ENCODE data around the gene ZNF507.

The ZNF507 gene

DNA sequence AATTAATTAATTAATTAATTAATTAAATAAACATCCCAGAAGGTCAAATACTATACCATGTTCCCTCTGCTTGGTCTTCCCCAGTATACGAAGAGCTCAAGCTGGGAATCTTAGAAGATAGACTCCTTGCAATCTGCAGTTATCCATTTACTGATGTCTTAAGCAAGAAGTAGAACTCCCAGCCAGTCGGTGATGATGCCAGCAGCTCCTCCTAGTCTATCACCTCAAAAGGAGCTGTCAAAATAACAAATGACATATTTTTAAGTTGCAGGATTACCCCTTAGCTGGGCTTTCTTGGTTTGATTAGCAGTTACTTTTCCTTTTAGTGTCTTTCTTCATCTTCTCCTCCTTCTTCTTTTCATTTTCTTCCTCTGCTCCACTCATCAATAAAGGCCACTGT, 6.0 kb upstream of the ZNF507 start:
- in situ Hi-C loops (cut with MboI; ENCODE audit: low sequenced_read_pairs) = loop anchor here (25.0 kb wide), 1 partner anchor 223 kb away; no protein-coding TSS in a partner anchor

DNA sequence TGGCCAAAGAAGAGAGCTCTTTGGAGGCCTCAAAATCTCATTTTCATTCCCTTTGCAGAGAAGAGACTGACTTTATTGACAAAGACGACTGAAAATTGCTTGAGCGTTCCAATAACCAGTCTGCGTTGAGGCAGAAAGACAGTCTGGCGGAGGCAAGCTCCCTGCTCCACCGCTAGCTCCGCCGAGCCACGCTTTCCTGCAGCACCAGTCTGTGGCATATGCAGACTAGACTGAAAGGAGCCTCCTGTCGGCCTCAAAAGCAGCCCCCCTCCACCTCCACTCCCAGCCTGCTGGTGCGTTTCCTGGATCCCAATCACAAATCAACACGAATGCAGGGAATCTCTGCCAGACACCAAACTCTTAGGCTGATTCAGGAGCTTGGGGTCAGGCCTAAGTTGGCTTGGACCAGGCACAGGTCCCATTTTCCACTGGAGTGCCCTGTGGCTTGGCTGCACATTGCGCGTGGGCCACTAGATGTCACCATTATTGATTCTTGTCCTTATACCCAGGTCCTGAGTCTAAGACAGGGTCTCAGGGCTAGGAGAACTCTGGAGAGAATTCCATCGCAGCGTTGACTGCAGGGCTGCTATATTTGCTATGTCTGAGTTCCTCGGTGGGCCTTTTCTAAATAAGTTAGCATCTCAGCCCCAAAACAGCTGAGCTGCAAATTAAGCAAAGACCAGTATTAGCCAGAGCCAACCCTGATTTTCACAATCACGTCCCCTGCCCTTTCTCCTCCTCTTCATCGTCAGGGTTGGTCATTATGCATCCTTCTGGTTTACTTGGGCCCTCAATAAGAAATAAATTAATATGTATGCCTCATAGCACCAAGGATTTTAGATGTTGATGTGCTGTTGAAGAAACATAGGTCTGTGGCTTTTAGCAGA, 5.2 kb upstream of the ZNF507 start:
- in situ Hi-C loops (cut with MboI; ENCODE audit: low sequenced_read_pairs) = loop anchor here (25.0 kb wide), 1 partner anchor 222 kb away; no protein-coding TSS in a partner anchor

DNA sequence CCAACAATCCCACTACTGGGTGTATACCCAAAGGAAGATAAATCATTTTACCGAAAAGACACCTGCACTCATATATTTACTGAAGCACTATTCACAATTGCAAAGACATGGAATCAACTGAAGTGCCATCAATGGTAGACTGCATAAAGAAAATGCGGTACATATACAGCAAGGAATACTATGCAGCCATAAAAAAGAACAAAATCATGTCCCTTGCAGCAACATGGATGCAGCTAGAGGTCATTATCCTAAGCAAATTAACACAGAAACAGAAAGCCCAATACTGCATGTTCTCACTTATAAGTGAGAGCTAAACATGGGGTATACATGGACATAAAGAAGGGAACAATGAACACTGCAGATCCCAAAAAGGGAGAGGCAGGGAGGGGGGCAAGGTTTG, 2.7 kb upstream of the ZNF507 start:
- in situ Hi-C loops (cut with MboI; ENCODE audit: low sequenced_read_pairs) = loop anchor here (25.0 kb wide), 1 partner anchor 220 kb away; no protein-coding TSS in a partner anchor

DNA sequence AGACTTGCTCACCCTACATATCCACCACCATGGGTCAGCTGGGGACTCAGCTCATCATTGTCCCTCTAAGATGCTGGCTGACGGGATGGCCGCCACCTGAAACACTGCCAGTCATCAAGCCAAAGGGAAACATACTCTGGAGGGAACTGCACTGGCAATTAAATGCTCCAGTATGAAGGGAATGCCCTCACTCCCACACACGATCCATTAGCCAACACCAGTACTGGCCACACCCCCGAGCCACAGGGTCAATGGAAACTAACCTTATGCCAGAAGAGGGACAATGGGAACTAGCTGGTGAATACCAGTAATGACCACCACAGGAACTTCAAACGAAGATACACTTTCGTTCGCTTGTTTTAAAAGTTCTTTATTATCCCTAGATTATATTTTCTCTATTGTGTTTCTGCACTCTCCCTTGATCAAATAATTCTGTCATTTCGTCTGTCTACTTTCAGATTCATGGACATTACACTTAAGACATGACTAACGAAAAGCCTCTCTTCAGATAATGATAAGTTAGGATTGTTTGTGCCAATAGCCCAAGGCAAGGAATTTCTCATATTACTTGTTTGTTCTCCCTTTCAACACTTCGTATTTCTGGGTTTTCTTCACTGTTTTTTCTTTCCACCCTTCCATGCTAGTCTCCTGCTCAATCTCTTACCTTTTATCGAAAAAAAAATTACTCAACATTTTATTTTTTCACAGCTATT, 1.7 kb upstream of the ZNF507 start:
- in situ Hi-C loops (cut with MboI; ENCODE audit: low sequenced_read_pairs) = loop anchor here (25.0 kb wide), 1 partner anchor 219 kb away; no protein-coding TSS in a partner anchor

DNA sequence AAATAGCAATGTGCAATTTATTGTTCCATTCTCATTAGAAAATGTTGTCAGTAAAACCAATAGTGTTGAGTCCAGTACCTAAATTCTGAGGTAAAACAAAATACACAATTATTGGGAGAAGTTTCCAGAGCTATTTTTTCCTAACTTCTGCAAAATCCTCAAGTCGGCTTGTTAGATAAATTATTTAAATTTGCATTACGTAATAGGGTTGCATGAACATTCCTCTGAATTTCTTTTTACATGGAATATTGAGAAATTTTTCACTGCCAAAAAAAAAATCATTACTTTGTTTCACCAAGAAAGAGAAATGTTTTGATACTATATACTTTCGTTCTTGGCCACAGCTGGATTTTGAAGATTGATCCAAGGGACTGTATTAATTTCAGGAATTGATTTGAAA, 1.5 kb downstream of the ZNF507 start:
- in situ Hi-C loops (cut with MboI; ENCODE audit: low sequenced_read_pairs) = loop anchor here (25.0 kb wide), 1 partner anchor 215 kb away; no protein-coding TSS in a partner anchor

DNA sequence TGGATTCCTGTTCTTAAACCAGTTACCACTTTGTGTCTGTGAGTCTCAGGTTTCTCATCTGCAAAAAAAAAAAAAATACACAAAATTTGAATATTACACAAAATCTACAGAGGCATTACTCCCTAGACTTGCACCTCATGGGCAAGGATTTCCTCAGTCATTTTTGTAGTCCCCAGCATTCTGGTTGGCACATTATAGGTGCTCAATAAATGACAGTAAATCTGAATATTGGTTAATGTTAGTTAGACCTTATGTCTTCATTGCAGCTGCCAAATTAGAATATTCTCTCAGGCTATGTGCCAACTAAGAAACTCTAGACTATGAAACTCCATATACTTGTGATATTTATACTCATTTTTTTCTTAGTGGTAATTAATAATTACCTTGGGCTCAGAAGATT, 2.2 kb downstream of the ZNF507 start:
- in situ Hi-C loops (cut with MboI; ENCODE audit: low sequenced_read_pairs) = loop anchor here (25.0 kb wide), 1 partner anchor 215 kb away; no protein-coding TSS in a partner anchor

DNA sequence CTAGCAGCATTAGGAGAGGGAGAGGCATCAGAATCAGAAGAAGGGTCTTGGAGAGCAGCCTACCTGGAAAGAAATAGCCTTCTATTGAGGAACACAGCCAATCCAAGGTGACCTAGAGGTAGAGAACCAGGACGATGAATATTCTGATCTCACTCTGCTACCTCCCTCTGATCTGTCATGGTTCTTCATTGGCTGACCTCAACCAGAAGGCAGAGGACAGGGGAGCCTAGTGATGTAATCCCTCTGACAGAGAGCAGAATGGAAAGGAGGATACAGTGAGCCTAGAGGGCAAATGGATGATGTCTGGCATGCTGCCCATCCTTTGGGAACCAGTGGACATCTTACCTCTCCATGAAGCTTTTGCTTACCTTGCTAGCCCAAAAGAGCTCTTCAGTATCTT, 3.6 kb downstream of the ZNF507 start:
- in situ Hi-C loops (cut with MboI; ENCODE audit: low sequenced_read_pairs) = loop anchor here (25.0 kb wide), 1 partner anchor 213 kb away; no protein-coding TSS in a partner anchor

DNA sequence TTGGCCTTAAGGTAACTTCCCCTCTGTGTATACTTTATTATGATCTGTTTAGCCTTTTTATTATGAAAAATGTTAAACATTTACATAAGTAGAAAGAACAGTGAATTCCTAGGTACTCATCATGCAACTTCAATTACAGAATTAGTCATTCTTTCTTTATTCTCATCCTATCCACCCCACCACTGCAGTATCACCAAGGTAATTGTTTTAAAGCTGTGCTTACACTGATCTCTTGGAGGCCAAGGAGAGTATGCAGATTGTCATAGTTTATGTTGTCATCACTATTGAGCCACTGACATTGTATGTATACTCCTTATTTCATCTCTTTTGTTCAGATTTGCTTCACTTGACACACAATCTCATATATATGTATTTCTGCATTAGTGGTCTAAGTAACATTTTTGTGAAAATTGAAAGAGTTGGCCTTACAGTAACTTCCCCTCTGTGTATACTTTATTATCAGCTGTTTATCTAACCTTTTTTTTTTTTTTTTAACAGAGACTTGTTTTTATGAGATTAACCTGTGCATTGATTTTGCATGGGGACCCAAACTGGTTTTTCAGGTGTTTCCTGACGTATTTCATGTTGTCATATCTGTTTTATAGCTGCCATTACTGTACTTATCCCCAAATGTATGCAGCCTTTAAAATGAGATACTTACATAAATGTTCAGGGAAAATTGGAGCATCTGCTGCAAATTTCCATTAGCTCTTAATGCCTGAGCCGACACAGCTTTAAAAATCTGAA, 4.5 kb downstream of the ZNF507 start:
- in situ Hi-C loops (cut with MboI; ENCODE audit: low sequenced_read_pairs) = loop anchor here (25.0 kb wide), 1 partner anchor 212 kb away; no protein-coding TSS in a partner anchor

DNA sequence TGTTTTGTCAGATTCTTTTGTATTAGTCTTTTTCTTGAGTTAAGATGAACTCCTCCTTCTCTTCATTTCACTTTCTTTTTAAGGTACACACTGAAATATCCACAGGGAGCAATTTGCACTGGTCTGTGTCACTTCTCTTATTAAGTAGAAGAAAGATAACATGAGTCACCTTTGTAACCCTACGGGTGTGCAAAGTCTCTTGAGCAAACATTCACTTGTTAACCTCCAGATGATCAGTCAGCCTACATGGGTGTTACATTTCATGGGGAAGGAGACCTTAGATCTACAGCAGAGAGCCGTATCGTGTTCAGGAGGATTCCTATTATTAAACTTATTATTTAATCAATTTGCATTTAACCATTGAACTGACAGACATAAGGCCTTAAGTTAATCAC, 5.1 kb downstream of the ZNF507 start:
- in situ Hi-C loops (cut with MboI; ENCODE audit: low sequenced_read_pairs) = no loop called here

DNA sequence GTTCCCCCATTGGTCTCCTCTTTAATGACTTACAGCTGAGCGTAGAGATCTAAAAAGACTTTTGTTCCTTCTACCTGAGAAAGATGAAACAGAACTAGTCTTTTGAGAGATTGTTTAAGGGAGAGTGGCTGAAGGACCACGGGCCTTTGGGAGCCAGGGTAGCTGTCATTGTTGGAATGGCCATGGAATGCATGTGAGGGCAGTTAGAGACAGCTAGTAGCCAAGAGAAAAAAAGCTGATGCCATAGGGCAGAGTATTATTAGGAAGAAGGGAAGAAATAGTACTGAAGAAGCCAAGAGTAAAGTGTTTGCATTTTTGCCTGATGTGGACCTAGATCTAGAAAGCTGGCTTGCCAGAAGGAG, 5.6 kb downstream of the ZNF507 start:
- in situ Hi-C loops (cut with MboI; ENCODE audit: low sequenced_read_pairs) = no loop called here

DNA sequence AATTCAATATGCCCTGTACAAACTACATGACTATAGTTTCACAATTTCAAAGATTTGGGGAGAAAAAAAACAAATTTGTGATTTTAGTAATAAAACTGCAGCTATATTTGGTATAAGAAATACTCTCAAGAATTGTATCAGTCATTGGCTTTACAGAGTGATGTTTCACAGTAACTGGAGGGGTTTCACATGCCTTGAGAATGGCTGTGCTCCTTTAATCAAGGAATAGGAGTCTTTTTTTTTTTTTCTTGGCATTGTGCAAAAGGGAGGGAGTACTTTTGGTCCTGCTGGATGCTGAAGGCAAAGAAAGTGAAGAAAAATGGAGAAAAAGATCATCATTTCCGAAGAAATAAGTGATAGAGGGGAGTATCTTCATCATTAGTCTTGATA, 6.8 kb downstream of the ZNF507 start:
- in situ Hi-C loops (cut with MboI; ENCODE audit: low sequenced_read_pairs) = no loop called here

DNA sequence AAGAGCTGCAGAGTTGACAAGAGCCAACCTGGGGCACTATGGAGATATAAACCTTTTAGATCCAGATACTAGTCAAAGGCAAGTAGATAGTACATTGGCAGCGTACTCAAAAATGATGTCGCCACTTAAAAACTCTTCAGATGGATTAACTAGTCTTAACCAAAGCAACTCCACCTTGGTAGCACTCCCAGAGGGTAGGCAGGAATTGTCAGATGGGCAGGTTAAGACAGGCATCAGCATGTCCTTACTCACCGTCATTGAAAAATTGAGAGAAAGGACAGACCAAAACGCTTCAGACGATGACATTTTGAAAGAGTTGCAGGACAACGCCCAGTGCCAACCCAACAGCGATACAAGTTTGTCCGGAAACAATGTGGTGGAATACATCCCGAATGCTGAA, 8.9 kb downstream of the ZNF507 start:
- in situ Hi-C loops (cut with MboI; ENCODE audit: low sequenced_read_pairs) = no loop called here

DNA sequence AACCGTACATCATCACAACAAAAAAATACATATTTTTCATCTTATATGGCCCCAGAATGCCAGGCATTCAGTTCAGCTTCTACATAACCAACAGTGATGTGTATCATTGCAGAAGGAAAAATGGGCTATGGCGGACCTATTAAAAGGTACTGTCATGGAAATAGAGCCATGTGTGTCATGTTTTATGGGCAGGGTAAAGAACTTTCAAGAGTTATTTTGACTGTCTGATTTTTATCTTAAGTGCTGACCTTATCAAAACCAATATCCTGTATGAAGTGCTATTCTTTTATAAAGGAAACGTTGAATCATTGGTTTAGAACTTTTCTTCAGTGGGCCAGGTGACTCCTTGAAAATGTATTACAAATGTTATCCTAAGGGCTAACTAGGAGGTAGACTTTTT, 9.9 kb downstream of the ZNF507 start:
- in situ Hi-C loops (cut with MboI; ENCODE audit: low sequenced_read_pairs) = no loop called here

DNA sequence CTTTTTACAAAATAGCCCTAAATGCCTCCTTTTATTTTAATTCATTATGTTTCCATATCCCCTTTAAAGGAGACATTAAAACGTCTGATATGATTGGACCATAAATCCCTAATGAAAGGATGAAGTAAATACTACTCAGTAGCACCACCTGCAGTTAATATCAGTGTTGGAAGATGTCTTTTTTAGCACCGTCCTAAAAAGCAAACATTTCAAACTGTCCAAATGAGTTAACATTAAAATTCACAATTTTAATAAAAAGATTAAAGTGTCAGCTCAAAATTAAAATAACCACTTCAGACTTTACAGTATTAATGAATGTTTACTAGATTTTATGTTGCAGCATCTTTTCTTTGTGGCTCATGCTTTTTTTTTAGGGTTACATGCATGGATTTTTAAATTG, 12.3 kb downstream of the ZNF507 start:
- in situ Hi-C loops (cut with MboI; ENCODE audit: low sequenced_read_pairs) = no loop called here

DNA sequence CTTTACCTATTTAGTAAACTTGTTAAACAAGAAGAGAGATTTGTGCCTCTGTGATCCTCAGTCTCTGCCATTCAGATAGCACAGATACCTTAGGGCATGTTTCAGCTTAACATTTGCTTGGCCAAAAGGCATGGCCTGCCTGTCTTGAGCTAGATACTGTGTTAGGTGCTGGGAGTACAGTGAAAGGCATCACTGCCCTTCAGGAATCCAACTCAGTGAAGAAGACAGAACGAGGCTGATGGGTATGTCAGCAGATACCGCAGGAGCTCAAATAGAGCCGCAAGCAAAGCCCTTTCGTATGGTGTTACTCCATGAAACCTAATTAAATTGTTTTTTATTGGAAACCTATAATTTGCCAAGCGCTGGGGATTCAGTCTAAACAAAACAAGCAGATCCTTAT, 12.9 kb downstream of the ZNF507 start:
- in situ Hi-C loops (cut with MboI; ENCODE audit: low sequenced_read_pairs) = no loop called here

DNA sequence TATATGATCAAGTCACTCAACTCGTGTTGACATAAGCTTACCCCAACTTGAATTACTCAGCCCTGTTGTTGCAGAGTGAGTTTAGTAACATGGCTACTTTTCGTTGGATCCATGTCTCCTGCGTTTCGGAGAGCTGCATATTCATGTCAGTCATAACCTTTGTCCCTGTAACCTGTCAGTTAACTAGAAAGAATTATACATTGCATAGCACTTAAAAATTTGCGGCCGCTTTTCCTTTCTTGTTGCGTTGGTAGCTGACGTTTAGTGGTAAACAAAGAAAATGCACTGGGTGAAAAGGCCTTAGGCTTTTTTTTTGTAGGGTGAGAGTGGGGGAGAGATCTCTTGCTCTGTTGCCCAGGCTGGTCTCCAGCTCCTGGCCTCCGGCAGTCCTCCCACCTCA, 14.2 kb downstream of the ZNF507 start:
- in situ Hi-C loops (cut with MboI; ENCODE audit: low sequenced_read_pairs) = no loop called here

DNA sequence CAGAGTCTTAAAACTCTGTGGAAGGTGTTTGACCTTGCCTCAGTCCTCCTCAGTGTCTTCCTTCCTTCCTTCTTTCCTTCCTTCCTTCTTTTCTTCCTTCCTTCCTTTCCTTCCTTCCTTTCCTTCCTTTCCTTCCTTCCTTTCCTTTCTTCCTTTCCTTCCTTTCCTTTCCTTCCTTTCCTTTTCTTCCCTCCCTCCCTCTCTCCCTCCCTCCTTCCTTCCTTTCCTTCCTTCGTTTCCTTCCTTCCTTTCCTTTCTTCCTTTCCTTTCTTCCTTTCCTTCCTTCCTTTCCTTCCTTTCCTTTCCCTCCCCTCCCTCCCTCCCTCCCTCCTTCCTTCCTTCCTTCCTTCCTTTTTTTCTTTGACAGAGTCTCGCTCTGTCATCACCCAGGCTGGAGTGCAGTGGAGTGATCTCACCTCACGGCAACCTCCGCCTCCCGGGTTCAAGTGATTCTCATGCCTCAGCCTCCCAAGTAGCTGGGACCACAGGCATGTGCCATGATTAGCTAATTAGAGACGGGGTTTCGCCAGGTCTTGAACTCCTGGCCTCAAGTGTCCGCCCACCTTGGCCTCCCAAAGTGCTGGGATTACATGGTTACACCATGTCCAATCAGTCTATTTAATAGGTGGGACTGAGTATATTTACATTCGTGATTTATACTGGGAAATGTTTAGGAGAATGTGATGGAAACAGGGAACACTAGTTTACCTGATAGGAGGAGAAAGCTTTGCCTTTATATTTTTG, 16.3 kb downstream of the ZNF507 start:
- in situ Hi-C loops (cut with MboI; ENCODE audit: low sequenced_read_pairs) = no loop called here

DNA sequence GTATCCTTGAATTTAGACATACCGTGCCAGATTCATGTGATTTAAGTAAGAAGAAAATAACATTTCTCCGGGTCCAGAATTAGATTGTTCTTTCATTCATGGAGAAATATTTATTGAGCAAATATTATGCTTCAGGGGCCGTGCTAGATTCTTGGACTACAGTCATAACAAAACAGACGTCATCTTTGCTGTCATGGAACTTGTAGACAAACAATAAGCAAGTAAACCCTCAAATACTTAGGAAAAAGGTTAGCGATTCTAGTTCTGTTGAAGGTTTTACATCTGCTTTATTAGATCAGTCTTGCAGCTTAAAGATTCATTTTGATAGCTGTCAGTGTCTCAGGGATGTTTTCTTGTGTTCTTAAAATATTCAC, 16.9 kb downstream of the ZNF507 start:
- in situ Hi-C loops (cut with MboI; ENCODE audit: low sequenced_read_pairs) = no loop called here

DNA sequence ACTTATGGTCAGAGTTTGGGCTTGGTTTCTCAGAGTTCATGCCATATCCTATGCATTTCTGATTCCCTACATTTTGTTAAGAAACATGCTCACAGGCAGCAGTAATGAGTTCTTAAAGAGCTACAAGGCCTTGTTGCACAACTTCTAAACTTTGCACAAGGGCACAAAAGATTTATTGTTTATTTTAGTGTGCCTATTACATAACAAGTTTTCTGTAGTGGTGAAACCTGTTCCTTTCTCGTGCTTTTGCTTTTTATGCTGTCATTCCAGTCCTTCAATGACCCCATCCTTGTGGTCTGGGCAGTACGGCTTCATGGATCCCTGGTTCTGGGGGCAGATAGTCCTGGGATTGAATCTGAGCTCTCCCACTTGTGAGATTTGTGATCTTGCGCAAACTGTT, 17.8 kb downstream of the ZNF507 start:
- in situ Hi-C loops (cut with MboI; ENCODE audit: low sequenced_read_pairs) = no loop called here

DNA sequence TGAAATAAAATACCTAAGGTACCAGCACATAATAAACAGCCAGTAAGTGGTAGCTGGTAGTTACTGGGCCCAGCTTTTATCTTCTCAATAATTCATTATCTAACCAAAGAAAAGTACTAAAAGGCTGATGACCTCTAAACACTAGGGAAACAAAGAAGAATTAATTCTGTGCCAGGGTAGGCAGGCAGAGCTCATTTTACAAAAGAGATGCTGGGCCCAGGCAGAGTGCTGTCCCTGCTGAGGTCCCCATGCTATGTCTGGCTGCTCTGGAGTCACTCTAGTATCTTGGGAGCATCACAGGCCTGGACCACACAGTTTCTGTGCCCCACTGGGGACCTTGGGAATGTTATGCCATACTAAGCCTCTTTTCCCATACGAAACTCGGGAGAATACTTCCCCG, 18.2 kb downstream of the ZNF507 start:
- in situ Hi-C loops (cut with MboI; ENCODE audit: low sequenced_read_pairs) = no loop called here

DNA sequence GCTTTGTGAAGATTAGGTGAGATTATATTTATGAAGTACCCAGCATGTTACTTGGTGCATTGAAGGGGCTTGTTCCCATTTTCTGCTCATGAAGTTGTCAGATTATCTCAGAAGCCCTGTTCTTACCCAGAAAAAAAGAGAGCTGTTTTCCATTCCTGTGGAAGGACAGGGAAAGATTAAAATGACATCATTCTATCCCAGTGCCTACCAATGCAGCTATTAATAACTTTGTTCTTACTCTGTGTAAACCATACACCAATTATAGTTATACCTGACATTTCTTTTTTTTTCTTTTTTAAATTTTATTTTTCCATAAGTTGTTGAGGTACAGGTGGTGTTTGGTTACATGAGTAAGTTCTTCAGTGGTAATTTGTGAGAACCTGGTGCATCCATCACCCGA, 18.6 kb downstream of the ZNF507 start:
- in situ Hi-C loops (cut with MboI; ENCODE audit: low sequenced_read_pairs) = no loop called here

Data from HL-60/S4 (cell line).